ENCODE results near the gene TMEM92. TPM values are rescaled to one million over a fixed set of nuclear protein-coding genes. Genes with fewer than 3 reads are reported as not detected.

Gene TMEM92
- total RNA-seq, 1 donor from 2014 or later, result 13.2 TPM

DNA sequence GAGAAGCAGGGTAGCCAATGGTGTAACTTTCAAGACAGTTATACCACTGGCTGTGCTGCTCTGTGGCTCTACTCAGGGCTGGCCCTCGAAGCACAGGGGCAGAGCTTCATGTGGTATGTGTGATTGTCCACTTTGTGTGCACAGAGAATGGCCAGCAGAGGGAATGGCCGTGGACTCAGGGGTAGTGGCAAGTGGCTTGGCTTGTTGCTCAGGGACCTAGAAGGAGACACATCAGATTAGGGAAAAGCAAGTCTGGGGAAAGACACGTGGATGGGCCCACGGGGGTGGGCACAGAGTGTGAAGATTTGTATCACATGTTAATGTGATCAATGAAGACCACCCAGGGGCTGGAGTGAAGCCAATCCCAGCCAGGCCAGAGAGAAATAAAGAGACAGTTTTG is 51.6 kb downstream of the TMEM92 start:
- no peak overlapping the region for H3K4me3 ChIP-seq (ENCODE audit: low read depth, low read length)
- DNase-seq (ENCODE audit: low read depth), result no peak
- TF ChIP-seq, protein P1, sequence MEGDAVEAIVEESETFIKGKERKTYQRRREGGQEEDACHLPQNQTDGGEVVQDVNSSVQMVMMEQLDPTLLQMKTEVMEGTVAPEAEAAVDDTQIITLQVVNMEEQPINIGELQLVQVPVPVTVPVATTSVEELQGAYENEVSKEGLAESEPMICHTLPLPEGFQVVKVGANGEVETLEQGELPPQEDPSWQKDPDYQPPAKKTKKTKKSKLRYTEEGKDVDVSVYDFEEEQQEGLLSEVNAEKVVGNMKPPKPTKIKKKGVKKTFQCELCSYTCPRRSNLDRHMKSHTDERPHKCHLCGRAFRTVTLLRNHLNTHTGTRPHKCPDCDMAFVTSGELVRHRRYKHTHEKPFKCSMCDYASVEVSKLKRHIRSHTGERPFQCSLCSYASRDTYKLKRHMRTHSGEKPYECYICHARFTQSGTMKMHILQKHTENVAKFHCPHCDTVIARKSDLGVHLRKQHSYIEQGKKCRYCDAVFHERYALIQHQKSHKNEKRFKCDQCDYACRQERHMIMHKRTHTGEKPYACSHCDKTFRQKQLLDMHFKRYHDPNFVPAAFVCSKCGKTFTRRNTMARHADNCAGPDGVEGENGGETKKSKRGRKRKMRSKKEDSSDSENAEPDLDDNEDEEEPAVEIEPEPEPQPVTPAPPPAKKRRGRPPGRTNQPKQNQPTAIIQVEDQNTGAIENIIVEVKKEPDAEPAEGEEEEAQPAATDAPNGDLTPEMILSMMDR (conservative IDR thresholded peaks at IDR 0.05; ENCODE audit: low read depth, low read length), result no peak

DNA sequence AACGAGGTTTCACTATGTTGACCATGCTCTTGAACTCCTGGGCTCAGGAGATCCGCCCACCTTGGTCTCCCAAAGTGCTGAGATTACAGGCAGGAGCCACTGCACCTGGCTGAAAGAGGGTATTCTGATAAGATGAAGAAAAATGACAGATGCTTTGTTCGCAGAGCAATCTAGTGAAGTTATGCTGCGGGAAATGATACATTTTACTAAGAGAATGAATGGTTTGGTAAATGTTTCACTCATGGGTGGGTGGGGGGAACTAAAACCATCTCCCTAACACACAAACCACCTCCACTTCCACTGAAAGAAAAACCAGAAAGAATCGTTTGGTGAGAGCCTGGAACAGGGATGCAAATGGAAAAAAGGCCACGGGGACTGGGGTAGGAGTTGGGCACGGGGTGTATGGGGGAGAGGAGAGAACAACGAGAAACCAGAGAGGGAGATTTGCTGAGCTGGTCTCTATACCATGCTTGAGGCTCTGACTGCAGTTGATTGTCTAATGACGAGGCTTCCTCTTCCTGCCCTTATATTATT is 52.6 kb downstream of the TMEM92 start:
- TF ChIP-seq, protein P1 (conservative IDR thresholded peaks at IDR 0.05; ENCODE audit: low read depth, low read length), result no peak
- DNase-seq (ENCODE audit: low read depth), result no peak
- H3K4me3 ChIP-seq (ENCODE audit: low read depth, low read length), result no peak overlapping the region

DNA sequence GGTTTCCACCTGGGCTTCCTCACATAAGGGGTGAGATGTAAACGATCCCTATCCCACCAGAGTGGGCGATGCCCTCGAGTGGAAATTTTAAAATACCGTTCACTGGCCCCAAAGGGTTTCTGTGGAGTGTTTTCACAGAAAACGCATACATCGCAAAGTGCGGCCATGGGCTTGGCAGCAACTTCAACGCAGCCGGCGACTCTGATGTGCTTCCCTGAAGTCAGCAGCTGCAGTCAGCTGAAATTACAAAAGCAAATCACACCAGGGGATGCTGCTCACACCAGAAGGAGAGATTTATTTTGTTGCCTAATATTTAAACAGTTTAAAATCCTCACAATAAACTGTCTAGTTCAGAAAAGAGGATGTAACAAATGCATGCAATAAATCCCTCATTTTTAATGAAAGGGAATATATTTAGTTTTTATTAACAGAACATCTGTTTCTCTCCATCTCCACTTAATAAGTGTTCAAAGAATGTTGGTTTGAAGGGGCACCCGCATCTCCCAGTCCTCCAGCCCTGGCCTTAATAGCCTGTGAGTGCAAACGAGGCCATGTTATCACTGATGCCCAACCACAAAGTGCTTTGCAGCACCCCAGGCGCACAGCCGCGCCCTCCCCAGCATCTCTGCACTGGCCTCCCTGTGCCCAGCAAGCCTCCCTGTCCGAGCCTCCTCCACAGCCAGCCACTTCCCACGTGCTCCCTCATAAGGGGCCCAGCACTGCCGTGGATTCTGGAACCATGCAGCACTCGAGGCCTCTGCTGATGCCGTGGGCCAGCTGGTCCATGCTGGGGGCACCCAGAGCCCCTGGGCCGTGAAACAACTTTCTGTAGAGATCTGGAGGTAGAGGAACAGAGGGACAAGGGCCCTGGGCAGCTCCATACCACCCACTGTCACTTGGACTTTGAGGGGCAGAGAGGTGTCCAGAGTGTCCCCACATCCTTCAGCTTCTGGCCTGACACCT is 54.4 kb downstream of the TMEM92 start:
- no peak overlapping the region for H3K4me3 ChIP-seq (ENCODE audit: low read depth, low read length)
- no peak for DNase-seq (ENCODE audit: low read depth)
- TF ChIP-seq, protein P1 (conservative IDR thresholded peaks at IDR 0.05; ENCODE audit: low read depth, low read length), result no peak

GRCh38 chr17:50329716-50330115 is 55.5 kb downstream of the TMEM92 start:
- no peak for DNase-seq (ENCODE audit: low read depth)
- TF ChIP-seq, protein P1 (conservative IDR thresholded peaks at IDR 0.05; ENCODE audit: low read depth, low read length), result no peak
- no peak overlapping the region for H3K4me3 ChIP-seq (ENCODE audit: low read depth, low read length)

GRCh38 chr17:50330151-50330775 is 56.0 kb downstream of the TMEM92 start:
- no peak overlapping the region for H3K4me3 ChIP-seq (ENCODE audit: low read depth, low read length)
- TF ChIP-seq, protein P1 (conservative IDR thresholded peaks at IDR 0.05; ENCODE audit: low read depth, low read length), result no peak
- no peak for DNase-seq (ENCODE audit: low read depth)

Other genes starting within 250 kb of the TMEM92 start
- 630 and 668 TPM in 2 replicates for gene ITGA3, start 218.4 kb upstream of the TMEM92 start, total RNA-seq
- gene PDK2, start 179.1 kb upstream of the TMEM92 start, total RNA-seq, result 6.1 and 17.5 TPM in 2 replicates
- gene SAMD14, start 144.3 kb upstream of the TMEM92 start, total RNA-seq, result 2.9 and 11.5 TPM in 2 replicates
- gene PPP1R9B, start 123.8 kb upstream of the TMEM92 start, total RNA-seq, result 32.9 and 33.8 TPM in 2 replicates
- gene SGCA, start 108.5 kb upstream of the TMEM92 start, total RNA-seq, result 0.69 TPM in 1 of 2 replicates, not detected in the other
- gene COL1A1, start 72.8 kb upstream of the TMEM92 start, total RNA-seq, result 13.9 and 105 TPM in 2 replicates
- 35.2 and 35.3 TPM in 2 replicates for gene XYLT2, start 71.7 kb downstream of the TMEM92 start, total RNA-seq
- gene MRPL27, start 98.7 kb downstream of the TMEM92 start, total RNA-seq, result 100 and 158 TPM in 2 replicates
- 13.2 and 13.8 TPM in 2 replicates for gene EME1, start 98.8 kb downstream of the TMEM92 start, total RNA-seq
- gene LRRC59, start 123.1 kb downstream of the TMEM92 start, total RNA-seq, result 147 and 234 TPM in 2 replicates
- gene ACSF2, start 151.8 kb downstream of the TMEM92 start, total RNA-seq, result 9.8 and 32.6 TPM in 2 replicates
- gene CHAD, start 194.4 kb downstream of the TMEM92 start, total RNA-seq, result not detected in 2 replicates
- gene RSAD1, start 204.4 kb downstream of the TMEM92 start, total RNA-seq, result 17.1 and 18.4 TPM in 2 replicates
- gene MYCBPAP, start 234.0 kb downstream of the TMEM92 start, total RNA-seq, result 0.58 TPM in 1 of 2 replicates, not detected in the other

Measured in epithelial cell of proximal tubule (primary cell).